H54 (cell line): ENCODE results near the gene ASB14.

ENCODE experiments used
- DNase-seq: peaks from one replicate; pipeline ENCODE4 v3.0.0; 2011; ENCODE audit warnings: low spot score, mixed read lengths; ENCODE audit not compliant: insufficient read length
- FAIRE-seq: peaks from 3 replicates; lab custom pipeline; 2011; peaks lifted over from hg19 to GRCh38; lab: Jason Lieb, UNC
- POLR2A ChIP-seq: IDR thresholded peaks from 2 replicates; pipeline ENCODE4 v1.6.1; 2011; ENCODE audit warnings: low read depth, mild to moderate bottlenecking, low read length

The ASB14 gene

DNA sequence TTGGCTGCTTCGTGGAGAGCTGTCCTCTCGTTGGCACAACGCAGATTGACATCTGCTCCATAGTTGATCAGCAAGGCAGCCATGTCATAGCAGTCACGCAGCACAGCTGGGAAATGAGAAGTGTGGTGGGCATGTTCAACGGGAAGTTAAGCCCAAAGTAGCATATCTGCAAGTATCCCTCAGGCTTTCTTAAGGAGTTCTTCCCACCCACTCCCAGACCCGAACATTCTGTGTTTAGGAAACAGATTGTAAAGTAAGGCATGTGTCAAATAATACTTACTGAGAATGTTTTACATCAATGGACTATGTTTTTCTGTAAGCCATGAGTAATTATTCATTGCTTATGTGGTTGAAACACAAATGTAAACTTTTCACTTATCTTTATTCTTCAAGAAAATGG lies 9.2 kb downstream of the ASB14 start:
- TF ChIP-seq POLR2A, result no peak
- FAIRE-seq, result no peak
- no peak for DNase-seq

DNA sequence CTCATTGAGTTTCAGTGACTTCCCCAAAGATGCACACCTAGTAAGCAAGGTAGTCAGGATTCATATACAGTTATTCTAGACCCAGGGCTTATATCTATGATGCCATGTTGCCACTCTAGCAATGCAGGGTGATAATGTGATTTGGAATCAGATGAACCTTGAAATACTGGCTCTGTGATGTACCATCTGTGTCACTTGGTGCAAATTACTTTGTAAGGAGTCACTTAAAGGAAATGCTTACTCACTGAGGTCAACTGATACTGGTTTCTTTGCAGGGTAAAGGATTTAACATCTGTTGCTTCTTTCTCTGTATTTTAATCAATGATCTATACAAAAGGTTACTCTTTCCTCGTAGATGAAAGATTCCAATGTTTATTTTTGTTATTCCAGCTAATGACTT lies 10.8 kb downstream of the ASB14 start:
- DNase-seq (peak; percentile 2), FAIRE-seq (peak; percentile 93)
- no peak for TF ChIP-seq POLR2A

DNA sequence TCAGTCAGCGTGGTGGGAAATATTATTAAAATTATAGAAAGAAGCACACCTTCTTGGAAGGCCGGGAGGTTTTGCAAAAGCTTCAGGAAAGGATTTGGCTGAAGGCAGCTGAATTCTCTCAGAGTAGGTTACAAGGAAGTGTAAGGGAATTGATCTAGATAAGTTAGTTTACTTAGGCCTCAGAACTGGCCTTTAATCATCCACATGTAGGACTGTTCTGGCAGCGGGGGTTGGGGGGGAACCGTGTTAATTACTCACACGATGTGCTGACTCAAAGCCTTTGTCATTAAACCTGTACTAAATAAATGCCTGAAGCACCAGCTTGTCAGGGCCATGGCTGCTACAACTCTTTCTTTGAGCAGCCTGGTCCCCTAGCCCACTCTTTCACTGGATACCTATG lies 12.8 kb downstream of the ASB14 start:
- DNase-seq (no peak), FAIRE-seq (no peak)
- no peak for TF ChIP-seq POLR2A

DNA sequence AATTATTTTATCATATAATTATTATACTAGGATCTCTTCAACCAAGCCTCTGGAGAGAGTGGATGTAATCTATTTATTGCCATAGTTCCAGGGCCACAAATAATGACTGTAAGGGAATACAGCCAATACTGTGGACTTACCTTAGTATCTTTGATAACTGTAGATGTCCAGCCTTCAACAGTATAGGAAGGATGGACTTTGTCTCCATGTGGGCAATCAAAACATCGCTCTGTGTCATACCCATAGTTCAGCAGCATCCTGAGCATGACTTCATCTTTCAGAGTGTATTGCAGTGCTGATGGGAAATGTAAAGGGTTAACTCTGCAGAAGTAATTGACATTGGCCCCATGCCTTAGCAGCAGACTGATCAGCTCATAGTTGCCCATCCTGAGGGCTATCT lies 14.2 kb downstream of the ASB14 start:
- peak; percentile 30 for FAIRE-seq
- no peak for TF ChIP-seq POLR2A
- no peak for DNase-seq

DNA sequence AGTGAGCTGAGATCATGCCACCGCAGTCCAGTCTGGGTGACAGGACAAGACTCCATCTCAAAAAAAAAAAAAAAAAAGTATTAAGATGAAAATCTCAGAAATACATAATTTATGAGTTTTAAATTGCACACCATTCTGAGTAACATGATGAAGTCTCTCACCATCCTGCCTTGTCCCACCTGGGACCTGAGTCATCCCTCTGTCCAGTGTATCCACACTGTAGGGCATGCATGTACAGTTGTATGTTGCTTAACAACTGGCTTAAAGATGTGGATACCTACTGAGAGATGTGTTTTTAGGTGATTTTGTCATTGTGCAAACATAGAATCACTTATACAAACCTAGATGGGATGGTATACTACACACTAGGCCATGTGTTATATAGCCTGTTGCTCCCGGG lies 17.1 kb downstream of the ASB14 start:
- DNase-seq (no peak), FAIRE-seq (no peak)
- TF ChIP-seq POLR2A, result no peak

DNA sequence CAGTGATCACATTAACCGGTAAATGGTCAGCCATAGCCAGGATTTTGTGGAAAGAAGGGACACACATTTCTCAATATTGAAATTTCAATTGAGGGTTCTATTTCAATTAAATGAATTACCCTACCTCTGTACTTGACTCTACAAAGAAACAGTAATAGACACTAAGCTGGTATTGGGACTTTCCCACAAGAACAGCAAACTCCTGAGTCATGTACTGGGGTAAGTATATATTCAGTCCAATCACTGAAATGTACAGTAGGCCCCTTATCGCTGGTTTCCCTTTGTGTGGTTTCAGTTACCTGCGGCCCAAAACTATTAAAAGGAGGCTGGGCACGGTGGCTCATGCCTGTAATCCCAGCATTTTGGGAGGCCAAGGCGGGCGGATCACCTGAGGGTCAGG lies 17.6 kb downstream of the ASB14 start:
- no peak for TF ChIP-seq POLR2A
- FAIRE-seq (no peak), DNase-seq (no peak)

DNA sequence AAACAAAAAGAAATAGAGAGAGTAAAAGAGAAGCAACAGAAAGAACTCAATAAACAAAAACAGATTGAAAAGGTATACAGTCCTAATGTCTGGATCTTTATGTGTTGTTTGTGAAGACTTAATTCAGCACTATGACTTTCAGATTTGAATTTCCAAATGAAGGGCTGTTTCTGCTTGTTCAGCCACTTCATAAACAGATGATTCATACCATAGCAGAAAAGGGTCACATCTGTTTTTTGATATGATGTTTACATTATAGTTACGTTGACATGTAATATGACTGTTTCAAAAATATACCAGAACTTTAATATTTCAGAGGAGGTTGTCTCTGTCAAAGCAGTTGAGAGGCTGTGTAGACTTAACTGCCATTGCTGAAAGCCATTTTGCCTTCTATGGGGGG lies 24.1 kb downstream of the ASB14 start:
- no peak for TF ChIP-seq POLR2A
- FAIRE-seq, result no peak
- DNase-seq, result no peak

DNA sequence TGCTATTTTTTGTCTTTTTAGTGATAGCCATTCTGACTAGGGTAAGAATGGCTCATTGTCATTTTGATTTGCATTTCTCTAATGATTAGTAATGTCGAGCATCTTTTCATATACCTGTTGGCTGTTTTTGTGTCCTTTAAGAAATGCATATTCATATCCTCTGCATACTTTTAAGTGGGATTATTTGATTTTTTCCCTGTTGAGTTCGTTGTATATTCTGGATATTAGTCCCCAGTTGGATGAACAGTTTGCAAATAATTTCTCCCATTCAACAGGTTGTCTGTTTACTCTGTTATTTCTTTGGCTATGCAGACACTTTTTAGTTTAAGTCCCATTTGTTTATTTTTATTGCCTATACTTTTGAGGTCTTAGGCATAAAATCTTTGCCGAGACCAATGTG lies 30.6 kb downstream of the ASB14 start:
- no peak for TF ChIP-seq POLR2A
- FAIRE-seq (no peak), DNase-seq (no peak)

DNA sequence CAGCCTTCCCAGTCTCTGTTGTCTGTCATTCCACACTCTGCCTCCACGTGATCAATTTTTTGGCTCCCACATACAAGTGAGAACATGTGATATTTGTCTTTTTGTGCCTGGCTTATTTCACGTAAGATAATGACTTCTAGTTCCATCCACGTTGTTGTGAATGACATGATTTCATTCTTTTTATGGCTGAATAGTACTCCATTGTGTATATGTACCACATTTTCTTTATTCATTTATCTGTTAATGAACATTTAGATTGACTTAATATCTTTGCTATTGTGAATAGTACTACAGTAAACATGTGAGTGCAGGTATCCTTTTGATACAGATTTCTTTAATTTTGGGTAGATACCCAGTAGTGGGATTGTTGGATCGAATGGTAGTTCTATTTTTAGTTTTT lies 31.4 kb downstream of the ASB14 start:
- DNase-seq, result no peak
- FAIRE-seq, result no peak
- no peak for TF ChIP-seq POLR2A

DNA sequence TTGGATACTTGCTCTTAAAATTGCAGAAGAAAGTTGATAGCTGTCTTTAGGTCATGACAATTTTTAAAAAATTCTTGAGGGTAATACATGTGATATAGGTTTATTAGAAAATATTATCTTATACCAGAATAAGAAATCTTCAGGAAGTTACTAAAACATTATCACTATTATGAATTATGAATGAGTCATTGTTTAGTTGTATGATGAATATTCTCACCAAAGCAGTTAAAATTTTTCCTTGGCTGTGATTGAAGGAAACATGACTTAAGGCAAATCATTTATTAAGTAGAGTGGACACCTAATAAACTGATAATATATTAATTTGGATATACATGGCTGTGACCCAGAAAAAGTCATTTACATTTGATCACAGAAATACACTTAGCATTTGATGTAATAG lies 34.8 kb downstream of the ASB14 start:
- FAIRE-seq (no peak), DNase-seq (no peak)
- no peak for TF ChIP-seq POLR2A

DNA sequence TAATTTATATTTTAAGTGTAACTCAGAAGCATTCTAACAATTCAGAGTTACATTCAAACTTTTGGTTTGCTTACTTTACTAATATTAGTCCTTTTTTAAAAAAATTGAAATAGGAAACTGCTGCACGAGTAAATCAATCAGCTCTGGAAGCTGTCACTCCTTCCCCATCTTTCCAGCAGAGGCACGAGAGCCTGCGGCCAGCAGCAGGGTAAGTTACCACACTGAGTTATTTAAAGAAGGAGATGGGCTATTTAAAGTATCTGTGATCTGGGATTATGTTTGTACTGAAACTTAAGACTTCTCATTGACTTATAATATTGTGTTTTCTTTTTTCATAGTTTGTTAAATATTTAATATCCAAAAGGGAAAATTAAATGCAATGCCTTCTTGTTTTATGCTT lies 35.6 kb downstream of the ASB14 start:
- FAIRE-seq (no peak), DNase-seq (no peak)
- TF ChIP-seq POLR2A, result no peak

DNA sequence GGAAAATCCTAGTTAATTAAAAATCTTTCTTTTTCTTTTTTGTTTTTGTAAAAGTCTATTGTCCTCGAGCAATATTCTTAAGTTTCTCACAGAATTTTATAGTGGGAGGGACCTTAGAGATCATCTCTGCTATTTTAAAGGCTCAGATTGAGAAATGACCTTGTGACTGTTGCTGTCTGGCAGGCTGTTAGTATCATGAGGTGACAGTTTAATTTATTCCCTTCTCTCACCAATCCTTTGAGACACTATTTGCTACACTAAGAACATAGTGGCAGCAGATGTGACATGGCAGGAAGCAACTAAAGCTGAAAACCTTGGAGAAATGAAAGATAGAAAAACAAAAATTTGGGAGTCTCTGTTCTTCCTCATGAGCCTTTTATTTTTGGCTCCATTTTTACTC lies 40.1 kb downstream of the ASB14 start:
- DNase-seq (no peak), FAIRE-seq (no peak)
- TF ChIP-seq POLR2A, result no peak

DNA sequence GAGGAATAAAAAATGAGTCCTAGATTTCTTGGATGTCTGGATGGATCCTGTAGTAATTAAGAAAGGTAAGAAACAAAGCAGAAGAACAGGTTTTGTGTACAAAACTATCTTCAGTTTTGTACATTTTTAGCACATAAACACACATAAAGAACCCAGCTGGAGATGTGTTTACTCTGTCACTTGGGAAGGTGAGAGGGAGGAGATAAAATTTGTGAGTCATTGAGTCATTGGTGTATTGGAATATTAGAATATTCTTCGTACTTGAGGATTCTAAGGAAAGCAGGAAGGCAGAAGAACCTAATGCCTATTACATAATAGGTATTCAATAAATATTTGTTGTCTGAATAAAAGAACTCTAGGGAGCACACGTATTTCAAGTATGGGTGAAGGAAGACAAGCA lies 47.5 kb downstream of the ASB14 start:
- DNase-seq, result no peak
- no peak for TF ChIP-seq POLR2A
- FAIRE-seq, result no peak

DNA sequence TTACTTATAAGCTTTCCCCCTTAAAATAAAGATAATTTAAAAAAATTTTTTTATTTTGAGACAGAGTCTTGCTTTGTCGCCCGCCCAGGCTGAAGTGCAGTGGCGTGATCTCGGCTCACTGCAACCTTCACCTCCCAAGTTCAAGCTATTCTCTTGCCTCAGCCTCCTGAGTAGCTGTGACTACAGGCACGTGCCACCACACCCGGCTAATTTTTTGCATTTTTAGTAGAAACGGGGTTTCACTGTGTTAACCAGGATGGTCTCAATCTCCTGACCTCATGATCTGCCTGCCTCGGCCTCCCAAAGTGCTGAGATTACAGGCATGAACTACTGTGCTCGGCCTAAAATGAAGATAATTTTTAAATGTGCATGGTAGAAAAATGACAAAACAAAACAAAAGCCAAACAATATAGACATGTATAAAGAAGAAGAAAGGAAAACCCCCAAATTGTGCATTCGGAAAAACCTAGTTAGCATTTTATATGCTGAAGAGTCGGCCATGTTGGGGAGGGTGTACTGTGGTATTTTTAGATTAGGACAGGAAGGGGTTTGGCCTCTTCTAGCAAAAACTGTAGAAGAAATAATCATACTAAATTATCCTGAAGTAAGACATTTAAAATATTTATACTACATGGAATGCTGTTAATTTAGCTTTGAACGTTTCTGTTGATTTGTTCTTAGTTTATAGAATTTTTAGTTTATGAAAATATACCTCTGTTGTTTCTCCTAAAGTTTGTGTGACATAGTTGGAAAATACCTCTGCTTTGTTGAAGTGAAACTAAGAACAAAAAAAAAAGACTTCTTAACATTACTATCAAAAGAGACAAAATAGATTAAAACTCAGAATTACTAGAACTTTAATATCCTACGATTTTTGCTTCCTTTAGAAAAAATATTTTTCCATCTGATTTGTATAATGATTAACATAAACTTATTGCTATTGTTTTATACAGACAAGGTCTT lies 57.6 kb downstream of the ASB14 start:
- DNase-seq (no peak), FAIRE-seq (no peak)

DNA sequence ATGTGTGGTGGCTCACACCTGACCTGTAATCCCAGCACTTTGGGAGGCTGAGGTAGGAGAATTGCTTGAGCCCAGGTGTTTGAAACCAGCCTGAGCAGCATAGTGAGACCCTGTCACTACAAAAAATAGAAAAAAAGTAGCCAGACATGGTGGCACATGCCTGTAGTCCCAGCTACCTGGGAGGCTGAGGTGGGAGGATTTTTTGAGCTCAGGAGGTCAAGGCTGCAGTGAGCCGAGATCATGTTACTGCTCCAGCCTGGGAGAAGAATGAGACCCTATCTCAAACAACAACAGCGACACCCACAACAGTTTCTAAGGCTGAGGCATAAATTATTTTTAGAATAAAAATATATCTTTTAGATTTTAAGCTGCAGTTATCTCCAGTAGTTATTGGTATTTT lies 58.7 kb downstream of the ASB14 start:
- TF ChIP-seq POLR2A, result no peak
- DNase-seq, result no peak
- no peak for FAIRE-seq

More for the DNA sequence above, 57.6 kb downstream of the ASB14 start:
- no peak for TF ChIP-seq POLR2A
